ENCODE data around the gene MTFR1L.

Gene MTFR1L

DNA sequence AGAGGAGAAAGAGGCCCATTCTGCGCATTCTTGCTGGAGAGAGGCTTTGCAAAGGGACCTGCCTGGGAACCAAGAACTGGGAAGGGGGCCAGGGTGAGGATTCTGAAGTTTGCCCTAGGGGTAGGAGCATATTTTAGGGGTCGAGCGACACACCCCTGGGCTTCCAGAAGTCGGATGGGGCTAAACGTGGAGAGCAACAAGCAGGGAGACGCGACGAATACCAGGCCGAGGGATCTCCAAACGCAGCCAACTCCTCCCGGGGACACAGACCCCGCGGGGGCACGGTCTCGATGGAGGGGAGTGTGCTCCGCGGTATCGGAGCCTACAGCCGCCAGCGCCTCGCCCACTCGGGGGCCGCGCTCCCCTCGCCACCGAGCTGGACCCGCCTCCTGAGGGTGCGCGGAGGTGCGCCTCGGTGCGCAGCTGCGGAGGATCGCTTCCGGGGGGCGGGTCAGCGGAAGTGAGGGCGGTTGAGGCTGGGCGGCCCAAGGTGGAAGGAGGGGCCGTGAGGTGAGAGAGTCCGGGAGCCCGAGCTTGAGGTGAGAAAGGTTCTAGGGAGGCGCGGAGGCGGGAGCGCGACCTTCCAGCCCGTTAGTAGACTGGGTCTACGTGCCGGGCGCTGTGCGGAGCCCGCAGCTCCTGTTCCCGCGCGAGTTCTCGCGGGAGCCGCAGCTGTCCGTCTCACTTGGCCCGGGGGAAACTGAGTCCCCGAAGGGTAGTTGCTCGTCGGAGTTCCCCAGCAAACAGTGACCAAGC lies at the start of gene MTFR1L:
MTFR1L (plus strand) TSS at position 464 of the 756 bp plus-strand sequence. CDS start 3,151 bp downstream, outside the sequence.
- TF ChIP-seq, protein P1, sequence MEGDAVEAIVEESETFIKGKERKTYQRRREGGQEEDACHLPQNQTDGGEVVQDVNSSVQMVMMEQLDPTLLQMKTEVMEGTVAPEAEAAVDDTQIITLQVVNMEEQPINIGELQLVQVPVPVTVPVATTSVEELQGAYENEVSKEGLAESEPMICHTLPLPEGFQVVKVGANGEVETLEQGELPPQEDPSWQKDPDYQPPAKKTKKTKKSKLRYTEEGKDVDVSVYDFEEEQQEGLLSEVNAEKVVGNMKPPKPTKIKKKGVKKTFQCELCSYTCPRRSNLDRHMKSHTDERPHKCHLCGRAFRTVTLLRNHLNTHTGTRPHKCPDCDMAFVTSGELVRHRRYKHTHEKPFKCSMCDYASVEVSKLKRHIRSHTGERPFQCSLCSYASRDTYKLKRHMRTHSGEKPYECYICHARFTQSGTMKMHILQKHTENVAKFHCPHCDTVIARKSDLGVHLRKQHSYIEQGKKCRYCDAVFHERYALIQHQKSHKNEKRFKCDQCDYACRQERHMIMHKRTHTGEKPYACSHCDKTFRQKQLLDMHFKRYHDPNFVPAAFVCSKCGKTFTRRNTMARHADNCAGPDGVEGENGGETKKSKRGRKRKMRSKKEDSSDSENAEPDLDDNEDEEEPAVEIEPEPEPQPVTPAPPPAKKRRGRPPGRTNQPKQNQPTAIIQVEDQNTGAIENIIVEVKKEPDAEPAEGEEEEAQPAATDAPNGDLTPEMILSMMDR (conservative IDR thresholded peaks at IDR 0.05; ENCODE audit: control insufficient read depth, insufficient read depth, low read depth, low read length) = no peak
- peak within 1 kb of the TSS; percentile 89 for H3K4me3 ChIP-seq (ENCODE audit: control insufficient read depth, low read depth, low read length)
- peak; percentile 44 for DNase-seq (ENCODE audit: low read depth)

DNA sequence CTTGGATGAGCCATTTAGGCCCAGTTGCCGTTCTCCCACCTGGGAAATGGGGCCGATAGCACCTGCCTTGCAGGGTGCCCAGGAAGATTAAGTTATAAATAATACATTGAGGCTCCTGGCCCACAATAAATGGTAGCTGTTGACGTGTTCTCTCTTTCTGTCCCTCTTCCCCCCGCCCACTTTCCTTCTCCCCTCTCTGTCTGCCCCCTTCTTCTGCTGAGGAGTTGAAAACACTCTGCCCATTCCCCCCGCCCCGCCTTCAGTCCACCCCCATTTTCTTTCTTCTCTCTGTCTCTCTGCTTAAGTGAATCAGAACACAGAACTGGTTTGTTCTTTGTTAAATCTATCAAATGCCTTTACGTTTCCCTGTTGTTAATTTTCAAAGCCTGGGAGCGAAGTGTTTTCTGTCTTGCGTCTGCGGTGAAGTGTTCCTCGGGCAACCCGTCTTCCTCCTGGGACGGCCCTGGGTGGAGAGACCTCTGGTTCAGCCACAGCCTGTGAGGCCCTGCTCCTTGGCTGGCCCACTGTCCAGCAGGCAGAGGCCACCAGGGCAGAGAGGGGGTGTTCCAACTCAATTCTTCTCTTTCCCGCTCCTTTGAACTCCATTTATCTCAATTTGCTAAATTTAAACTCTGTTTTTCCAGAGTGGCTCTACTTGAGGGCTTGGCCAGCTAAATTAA lies 49.1 kb upstream of the MTFR1L start:
- TF ChIP-seq, protein P1 (conservative IDR thresholded peaks at IDR 0.05; ENCODE audit: control insufficient read depth, insufficient read depth, low read depth, low read length) = no peak
- no peak for DNase-seq (ENCODE audit: low read depth)
- no peak overlapping the region for H3K4me3 ChIP-seq (ENCODE audit: control insufficient read depth, low read depth, low read length)

DNA sequence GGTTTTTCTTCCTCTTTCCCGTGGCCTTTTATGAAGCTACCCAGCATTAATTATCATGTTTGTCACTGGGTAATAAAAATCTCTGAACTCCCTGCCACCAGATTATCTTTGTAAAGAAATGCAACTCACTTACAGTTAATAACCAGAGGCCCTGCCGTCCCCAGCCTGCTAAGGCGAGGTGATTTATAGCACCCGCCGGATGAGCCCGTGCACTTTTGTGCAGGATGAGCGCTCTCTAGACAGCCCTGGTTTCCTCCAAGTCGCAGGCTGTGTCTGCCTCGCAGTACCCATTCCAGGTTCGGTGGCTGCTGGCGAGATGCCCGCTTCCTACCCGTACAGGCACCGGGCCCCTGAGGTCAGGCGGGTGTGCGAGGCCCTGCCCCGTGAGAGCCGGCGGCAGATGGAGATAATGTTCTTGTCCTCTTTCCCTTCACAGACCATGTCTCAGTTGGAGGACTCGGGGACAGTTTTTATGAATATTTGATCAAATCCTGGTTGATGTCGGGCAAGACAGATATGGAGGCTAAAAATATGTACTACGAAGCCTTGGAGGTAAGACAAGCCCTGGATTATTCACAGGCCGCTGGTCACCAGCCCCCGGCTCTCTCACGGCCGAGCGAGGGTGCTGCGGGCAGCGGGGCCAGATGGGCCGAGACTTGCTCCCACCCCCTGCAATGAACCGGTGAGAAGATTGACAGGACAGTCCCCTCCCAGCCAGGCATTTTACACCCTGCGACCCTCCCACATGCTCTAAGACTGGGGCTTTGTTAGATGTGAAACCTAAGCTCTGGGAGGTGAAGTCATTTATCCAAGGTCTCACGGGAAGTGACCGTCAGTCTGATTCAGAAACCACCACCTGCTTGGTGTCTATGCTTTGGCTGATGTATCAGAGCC lies 48.3 kb upstream of the MTFR1L start:
- H3K4me3 ChIP-seq (ENCODE audit: control insufficient read depth, low read depth, low read length) = no peak overlapping the region
- DNase-seq (ENCODE audit: low read depth) = no peak
- TF ChIP-seq, protein P1 (conservative IDR thresholded peaks at IDR 0.05; ENCODE audit: control insufficient read depth, insufficient read depth, low read depth, low read length) = no peak

DNA sequence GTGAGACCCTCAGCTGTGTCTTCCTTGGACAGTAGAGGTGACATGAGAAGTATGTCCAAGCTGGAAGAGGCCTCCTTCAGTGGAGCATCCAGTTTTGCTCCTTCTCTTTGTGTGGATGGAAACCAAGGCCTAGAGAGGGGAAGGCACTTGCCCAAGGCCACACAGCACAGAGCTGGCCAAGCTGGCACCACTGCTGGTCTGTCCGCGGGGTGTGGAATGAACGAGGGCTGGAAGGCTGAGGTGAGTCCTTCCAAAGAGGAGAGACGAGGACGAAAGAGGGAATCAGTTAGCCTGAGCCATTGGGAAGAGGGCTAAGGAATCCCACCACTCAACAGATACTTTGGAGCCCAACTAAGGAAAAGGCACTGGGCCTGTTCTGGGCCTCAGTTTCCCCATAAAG lies 47.6 kb upstream of the MTFR1L start:
- H3K4me3 ChIP-seq (ENCODE audit: control insufficient read depth, low read depth, low read length) = no peak overlapping the region
- DNase-seq (ENCODE audit: low read depth) = no peak
- TF ChIP-seq, protein P1 (conservative IDR thresholded peaks at IDR 0.05; ENCODE audit: control insufficient read depth, insufficient read depth, low read depth, low read length) = no peak

DNA sequence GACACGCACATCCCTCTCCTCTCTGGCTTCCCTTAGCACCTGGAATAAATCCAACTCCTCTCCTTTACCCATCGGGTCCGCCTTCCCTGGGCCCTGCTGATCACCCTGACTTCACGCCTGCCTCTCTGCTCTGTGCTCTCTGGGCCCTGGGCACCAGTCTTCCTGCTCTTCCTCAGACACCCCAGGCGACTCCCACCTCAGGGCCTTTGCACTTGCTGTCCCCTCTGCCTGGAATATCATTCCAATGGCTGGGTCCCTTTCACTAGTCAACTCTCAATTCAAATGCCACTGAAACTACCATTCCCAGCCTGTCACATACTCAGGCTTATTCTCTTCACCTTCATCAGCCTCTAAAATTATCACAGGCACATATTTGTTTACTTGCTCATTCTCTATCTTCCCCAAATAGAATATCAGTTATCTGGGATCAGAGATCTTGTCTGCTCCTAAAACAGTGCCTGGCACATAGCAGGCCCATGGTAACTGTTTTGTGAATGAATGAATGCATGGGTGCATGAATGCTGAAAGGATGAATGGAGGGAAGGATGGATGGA lies 47.0 kb upstream of the MTFR1L start:
- H3K4me3 ChIP-seq (ENCODE audit: control insufficient read depth, low read depth, low read length) = no peak overlapping the region
- TF ChIP-seq, protein P1 (conservative IDR thresholded peaks at IDR 0.05; ENCODE audit: control insufficient read depth, insufficient read depth, low read depth, low read length) = no peak
- no peak for DNase-seq (ENCODE audit: low read depth)

GRCh38 chr1:25773441-25774125 lies 46.2 kb upstream of the MTFR1L start:
- DNase-seq (ENCODE audit: low read depth) = no peak
- no peak overlapping the region for H3K4me3 ChIP-seq (ENCODE audit: control insufficient read depth, low read depth, low read length)
- TF ChIP-seq, protein P1 (conservative IDR thresholded peaks at IDR 0.05; ENCODE audit: control insufficient read depth, insufficient read depth, low read depth, low read length) = no peak
